ENCODE results near the gene MAP3K6. TPM values are rescaled to one million over a fixed set of nuclear protein-coding genes. Genes with fewer than 3 reads are reported as not detected.
A peak's percentile ranks its signal among the peaks of the same experiment; 100 is the strongest.

MAP3K6 gene
- total RNA-seq, 3 donors from 2014 or later, result 3.1 to 4.8 (median 3.5) TPM

DNA sequence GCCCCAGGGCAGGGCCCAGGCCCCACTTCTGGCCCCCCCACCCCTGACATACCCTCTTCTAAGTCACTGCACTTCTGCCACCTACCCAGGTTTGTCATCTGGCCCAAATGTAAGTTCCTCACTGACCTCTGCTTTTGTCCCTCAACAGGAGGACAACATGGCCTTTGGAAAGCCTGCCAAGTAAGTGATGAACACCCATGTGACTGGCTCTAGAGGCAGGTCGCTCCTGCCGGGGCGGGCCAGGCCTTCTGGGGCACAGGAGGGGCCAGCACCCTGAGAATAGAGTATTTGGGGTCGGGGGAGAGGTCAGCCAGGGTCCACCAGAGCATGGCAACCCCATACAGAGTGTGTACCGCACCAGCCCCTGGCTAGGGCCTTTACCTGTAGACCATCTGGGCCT, 34.8 kb downstream of the MAP3K6 start:
- no peak for ATAC-seq
- H3K27me3 Mint-ChIP-seq (ENCODE audit: low read depth), result no peaks in the 10 kb centered on the region
- H3K4me1 Mint-ChIP-seq (ENCODE audit: low read depth), result peaks cover 36% of the 10 kb centered on the region
- H3K4me3 Mint-ChIP-seq, result no peak overlapping the region
- no peaks in the 10 kb centered on the region for H3K9me3 Mint-ChIP-seq
- peaks cover 38% of the 10 kb centered on the region for H3K36me3 Mint-ChIP-seq (ENCODE audit: insufficient read depth)
- no peak for DNase-seq

GRCh38 chr1:27331426-27331825, 35.3 kb downstream of the MAP3K6 start:
- H3K36me3 Mint-ChIP-seq (ENCODE audit: insufficient read depth), result peaks cover 34% of the 10 kb centered on the region

DNA sequence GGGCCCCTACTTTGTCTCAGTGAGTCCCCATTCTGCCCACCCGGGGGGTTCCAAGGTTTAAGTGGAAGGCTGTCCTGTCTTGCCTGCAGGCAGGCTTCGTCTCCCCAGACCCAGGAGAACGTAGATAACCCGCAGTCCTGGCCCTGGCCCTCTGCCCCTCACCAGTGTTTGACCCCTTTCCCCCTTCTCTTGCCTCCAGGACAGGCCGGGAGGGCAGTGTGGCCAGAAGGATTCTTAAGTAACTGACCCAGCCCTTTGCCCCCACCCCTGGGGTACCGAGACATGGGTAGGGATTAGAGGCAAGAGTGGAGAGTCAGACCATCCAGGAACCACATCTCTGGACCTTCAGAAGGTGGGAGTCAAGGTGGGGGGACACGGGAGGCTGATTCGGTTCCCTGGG, 36.0 kb downstream of the MAP3K6 start:
- Mint-ChIP-seq H3K4me3 (no peak overlapping the region), H3K9me3 (no peaks in the 10 kb centered on the region), H3K36me3 (ENCODE audit: insufficient read depth) (peaks cover 36% of the 10 kb centered on the region), H3K27me3 (ENCODE audit: low read depth) (no peaks in the 10 kb centered on the region), H3K4me1 (ENCODE audit: low read depth) (peaks cover 47% of the 10 kb centered on the region)
- no peak for DNase-seq
- no peak for ATAC-seq

More at GRCh38 chr1:27331426-27331825, 35.3 kb downstream of the MAP3K6 start:
- peaks cover 41% of the 10 kb centered on the region for H3K4me1 Mint-ChIP-seq (ENCODE audit: low read depth)
- no peaks in the 10 kb centered on the region for H3K9me3 Mint-ChIP-seq
- H3K27me3 Mint-ChIP-seq (ENCODE audit: low read depth), result no peaks in the 10 kb centered on the region
- no peak for ATAC-seq
- no peak for DNase-seq
- no peak overlapping the region for H3K4me3 Mint-ChIP-seq

DNA sequence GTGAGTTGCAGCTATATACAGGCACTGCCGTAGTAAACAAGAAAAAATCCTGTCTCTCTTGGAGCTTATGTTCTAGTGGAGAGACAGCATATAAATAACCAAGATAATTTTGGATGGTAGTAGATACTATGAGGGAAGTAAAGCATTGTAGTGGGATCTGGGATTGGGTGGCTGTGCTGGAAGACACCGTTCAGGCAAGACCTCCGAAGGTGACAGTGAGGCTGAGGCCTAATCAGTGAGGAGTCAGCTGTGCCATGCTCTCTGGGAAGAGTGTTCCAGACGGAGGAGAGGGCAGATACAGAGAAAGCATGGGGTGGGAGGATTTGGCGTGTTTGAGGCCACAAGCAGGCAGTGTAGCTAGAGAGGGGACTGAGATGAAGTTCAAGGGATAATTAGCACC, 38.8 kb downstream of the MAP3K6 start:
- no peak for DNase-seq
- no peak overlapping the region for H3K4me3 Mint-ChIP-seq
- H3K27me3 Mint-ChIP-seq (ENCODE audit: low read depth), result no peaks in the 10 kb centered on the region
- no peak for ATAC-seq
- H3K36me3 Mint-ChIP-seq (ENCODE audit: insufficient read depth), result peaks cover 40% of the 10 kb centered on the region
- no peaks in the 10 kb centered on the region for H3K9me3 Mint-ChIP-seq
- peaks cover 69% of the 10 kb centered on the region for H3K4me1 Mint-ChIP-seq (ENCODE audit: low read depth)

GRCh38 chr1:27325286-27325685, 41.5 kb downstream of the MAP3K6 start:
- H3K27me3 Mint-ChIP-seq (ENCODE audit: low read depth), result peaks cover 2% of the 10 kb centered on the region
- H3K36me3 Mint-ChIP-seq (ENCODE audit: insufficient read depth), result peaks cover 27% of the 10 kb centered on the region
- no peak for DNase-seq
- no peak for ATAC-seq
- H3K9me3 Mint-ChIP-seq, result no peaks in the 10 kb centered on the region
- no peak overlapping the region for H3K4me3 Mint-ChIP-seq
- peaks cover 65% of the 10 kb centered on the region for H3K4me1 Mint-ChIP-seq (ENCODE audit: low read depth)

DNA sequence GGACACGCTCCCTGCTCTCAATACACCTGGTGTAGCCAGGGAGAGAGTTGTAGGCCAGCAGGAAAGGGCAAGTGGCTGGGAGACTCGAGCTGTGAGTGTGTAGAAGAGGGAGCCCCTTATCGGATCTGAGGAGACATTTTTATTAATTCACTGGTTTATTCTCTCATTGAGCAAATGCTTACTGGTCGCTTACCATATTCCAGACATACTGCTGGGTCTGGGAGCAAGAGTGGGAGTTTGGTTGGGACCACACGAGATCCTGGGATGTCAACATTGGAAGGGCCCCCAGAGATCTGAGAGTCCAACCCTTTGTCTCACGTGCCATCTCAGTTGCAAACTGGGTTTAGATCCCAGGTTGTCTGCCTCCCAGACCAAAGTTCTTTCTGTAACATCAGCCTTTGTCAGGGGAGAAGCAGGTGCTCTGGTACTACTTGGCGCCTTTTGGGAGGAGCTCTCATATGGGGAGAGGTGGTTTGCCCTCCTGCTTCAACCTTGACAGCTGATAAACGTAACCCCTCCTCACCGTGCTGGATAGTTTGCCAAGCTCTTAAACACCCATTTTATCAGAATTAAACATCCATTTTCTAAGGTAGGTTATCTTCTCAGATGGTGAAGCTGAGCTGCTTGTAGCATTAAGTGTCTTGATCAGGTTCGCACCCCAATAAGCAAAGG, 44.1 kb downstream of the MAP3K6 start:
- ATAC-seq (no peak), DNase-seq (no peak)
- H3K4me1 Mint-ChIP-seq (ENCODE audit: low read depth), result peaks cover 49% of the 10 kb centered on the region
- peaks cover 20% of the 10 kb centered on the region for H3K36me3 Mint-ChIP-seq (ENCODE audit: insufficient read depth)
- H3K4me3 Mint-ChIP-seq, result peak overlapping the region; percentile 97
- peaks cover 6% of the 10 kb centered on the region for H3K27me3 Mint-ChIP-seq (ENCODE audit: low read depth)
- H3K9me3 Mint-ChIP-seq, result no peaks in the 10 kb centered on the region

- Mint-ChIP-seq H3K4me3 (peak within 1 kb of the TSS; percentile 97), H3K9me3 (no peaks in the 10 kb centered on the region), H3K27me3 (ENCODE audit: low read depth) (peaks cover 6% of the 10 kb centered on the region), H3K36me3 (ENCODE audit: insufficient read depth) (peaks cover 19% of the 10 kb centered on the region), H3K4me1 (ENCODE audit: low read depth) (peaks cover 46% of the 10 kb centered on the region)
- ATAC-seq (peak; percentile 98), DNase-seq (peak; percentile 95)
Measured at GRCh38 chr1:27321813-27322568, 44.8 kb downstream of the MAP3K6 start, which contains the start of gene TMEM222. Gene TMEM222, plus strand, starts transcription at chr1:27322163. Its CDS starts 35 bp downstream, at chr1:27322198.

DNA sequence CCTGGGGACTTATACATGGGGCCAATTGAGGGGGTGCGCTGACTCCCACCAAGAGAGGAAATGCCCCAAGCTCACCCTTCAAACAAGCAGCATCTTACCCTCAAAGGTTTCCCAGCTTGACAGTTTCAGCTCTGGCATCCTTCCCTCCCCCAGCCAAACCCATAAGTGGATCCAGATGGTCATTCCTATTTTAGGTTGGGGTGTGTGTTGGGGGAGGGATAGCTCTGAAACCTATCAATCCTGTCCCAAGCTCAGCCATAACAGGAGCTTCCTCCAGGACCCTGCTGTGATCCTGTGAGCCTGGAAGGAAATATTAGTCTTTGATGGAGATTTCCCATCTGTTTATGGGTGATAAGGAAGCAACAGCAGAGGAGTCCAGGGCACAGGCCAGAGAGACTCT, 48.2 kb downstream of the MAP3K6 start:
- H3K27me3 Mint-ChIP-seq (ENCODE audit: low read depth), result peaks cover 6% of the 10 kb centered on the region
- no peaks in the 10 kb centered on the region for H3K36me3 Mint-ChIP-seq (ENCODE audit: insufficient read depth)
- no peak overlapping the region for H3K4me3 Mint-ChIP-seq
- no peaks in the 10 kb centered on the region for H3K9me3 Mint-ChIP-seq
- peaks cover 12% of the 10 kb centered on the region for H3K4me1 Mint-ChIP-seq (ENCODE audit: low read depth)
- no peak for ATAC-seq
- DNase-seq, result no peak

- Mint-ChIP-seq H3K9me3 (no peaks in the 10 kb centered on the region), H3K36me3 (ENCODE audit: insufficient read depth) (no peaks in the 10 kb centered on the region), H3K4me3 (no peak overlapping the region), H3K4me1 (ENCODE audit: low read depth) (peaks cover 9% of the 10 kb centered on the region), H3K27me3 (ENCODE audit: low read depth) (peaks cover 6% of the 10 kb centered on the region)
- no peak for DNase-seq
- no peak for ATAC-seq
Measured at GRCh38 chr1:27318136-27318535, 48.6 kb downstream of the MAP3K6 start.

DNA sequence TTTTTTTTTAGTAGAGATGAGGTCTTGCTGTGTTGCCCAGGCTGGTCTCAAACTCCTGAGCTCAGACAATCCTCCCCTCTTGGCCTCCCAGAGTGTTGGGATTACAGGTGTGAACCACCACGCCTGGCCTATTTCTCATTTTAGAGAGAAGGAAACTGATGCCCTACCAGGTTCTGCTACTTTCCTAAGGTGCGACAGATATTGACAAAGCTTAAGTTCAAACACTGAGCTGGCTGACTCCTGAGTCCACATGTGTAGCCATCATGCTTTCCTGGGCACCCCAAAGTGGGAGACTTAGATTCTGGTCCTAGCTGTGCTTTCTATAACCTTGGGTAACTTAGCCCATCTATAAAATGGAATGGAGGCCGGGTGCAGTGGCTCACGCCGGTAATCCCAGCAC, 49.9 kb downstream of the MAP3K6 start:
- Mint-ChIP-seq H3K9me3 (no peaks in the 10 kb centered on the region), H3K36me3 (ENCODE audit: insufficient read depth) (no peaks in the 10 kb centered on the region), H3K4me1 (ENCODE audit: low read depth) (peaks cover 7% of the 10 kb centered on the region), H3K4me3 (no peak overlapping the region), H3K27me3 (ENCODE audit: low read depth) (peaks cover 6% of the 10 kb centered on the region)
- ATAC-seq (no peak), DNase-seq (no peak)

DNA sequence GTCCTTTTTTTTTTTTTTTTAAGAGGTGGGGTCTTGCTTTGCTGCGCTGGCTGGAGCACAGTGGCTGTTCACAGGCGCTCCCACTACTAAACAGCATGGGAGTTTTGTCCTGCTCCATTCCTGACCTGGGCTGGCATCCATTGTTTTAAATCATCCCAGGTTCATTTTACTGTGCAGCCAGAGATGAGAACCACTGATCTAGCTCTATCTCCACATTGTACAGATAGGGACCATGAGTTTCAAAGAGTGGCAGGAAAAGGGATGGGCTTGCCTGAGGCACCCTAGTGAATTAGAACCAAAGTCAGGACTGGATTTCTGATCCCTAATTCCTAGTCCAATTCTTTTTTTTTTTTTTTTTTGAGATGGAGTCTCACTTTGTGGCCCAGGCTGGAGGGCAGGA, 52.0 kb downstream of the MAP3K6 start:
- DNase-seq (no peak), ATAC-seq (no peak)
- no peaks in the 10 kb centered on the region for H3K9me3 Mint-ChIP-seq
- no peak overlapping the region for H3K4me3 Mint-ChIP-seq
- no peaks in the 10 kb centered on the region for H3K4me1 Mint-ChIP-seq (ENCODE audit: low read depth)
- peaks cover 2% of the 10 kb centered on the region for H3K27me3 Mint-ChIP-seq (ENCODE audit: low read depth)
- H3K36me3 Mint-ChIP-seq (ENCODE audit: insufficient read depth), result no peaks in the 10 kb centered on the region

- Mint-ChIP-seq H3K27me3 (ENCODE audit: low read depth) (no peaks in the 10 kb centered on the region), H3K4me1 (ENCODE audit: low read depth) (no peaks in the 10 kb centered on the region), H3K9me3 (no peaks in the 10 kb centered on the region), H3K4me3 (no peak overlapping the region), H3K36me3 (ENCODE audit: insufficient read depth) (no peaks in the 10 kb centered on the region)
- ATAC-seq (no peak), DNase-seq (no peak)
Measured at GRCh38 chr1:27314169-27314568, 52.6 kb downstream of the MAP3K6 start.

DNA sequence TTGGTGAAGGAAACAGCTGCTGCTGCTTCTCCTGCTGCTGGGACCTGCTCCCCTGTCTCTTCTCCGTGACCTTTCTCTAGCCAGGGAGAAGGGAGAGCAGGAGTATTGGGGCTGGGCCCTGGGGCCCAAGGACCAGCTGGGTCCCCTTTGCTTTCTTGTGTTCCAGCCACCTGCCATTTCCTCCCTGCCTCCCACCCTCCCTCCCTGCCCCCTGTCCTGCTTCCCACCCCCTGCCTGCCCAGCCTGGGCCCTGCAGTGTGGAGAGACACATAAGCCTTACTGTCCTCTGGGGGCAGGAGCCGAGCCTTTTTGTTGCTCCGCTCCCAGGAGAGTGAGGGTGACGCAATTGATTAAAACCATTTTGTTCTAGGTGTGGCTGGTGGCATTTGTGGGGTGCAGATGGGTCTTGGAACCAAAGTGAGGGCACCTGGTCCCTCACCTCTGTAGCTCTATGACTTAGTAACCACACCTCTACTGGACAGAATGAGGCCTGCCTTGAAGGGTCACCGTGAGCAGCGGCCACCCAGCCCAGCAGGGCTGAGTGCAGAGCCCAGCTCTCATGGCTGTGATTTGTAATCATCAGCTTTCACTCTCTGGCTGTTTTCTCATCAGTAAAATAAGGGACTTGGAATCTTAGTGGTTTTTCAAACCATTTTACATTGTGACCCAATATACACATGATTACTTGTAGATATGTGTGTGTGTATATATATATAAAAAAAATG, 58.7 kb downstream of the MAP3K6 start:
- no peaks in the 10 kb centered on the region for H3K4me1 Mint-ChIP-seq (ENCODE audit: low read depth)
- no peak for ATAC-seq
- no peak for DNase-seq
- H3K9me3 Mint-ChIP-seq, result no peaks in the 10 kb centered on the region
- no peaks in the 10 kb centered on the region for H3K27me3 Mint-ChIP-seq (ENCODE audit: low read depth)
- no peak overlapping the region for H3K4me3 Mint-ChIP-seq
- H3K36me3 Mint-ChIP-seq (ENCODE audit: insufficient read depth), result no peaks in the 10 kb centered on the region

- Mint-ChIP-seq H3K27me3 (ENCODE audit: low read depth) (no peaks in the 10 kb centered on the region), H3K4me1 (ENCODE audit: low read depth) (no peaks in the 10 kb centered on the region), H3K4me3 (no peak overlapping the region), H3K36me3 (ENCODE audit: insufficient read depth) (peaks cover 1% of the 10 kb centered on the region), H3K9me3 (no peaks in the 10 kb centered on the region)
- ATAC-seq (no peak), DNase-seq (no peak)
Measured at GRCh38 chr1:27306892-27307761, 59.6 kb downstream of the MAP3K6 start.

All from activated T-cell treated with anti-CD3 and anti-CD28 coated beads, Interleukin-2, amount 50 U/mL, for 4 hours (primary cell).